HepG2 (cell line): ENCODE results near the gene SRRM4. TPM values are rescaled to one million over a fixed set of nuclear protein-coding genes. Genes with fewer than 3 reads are reported as not detected.

Experiments
- ZEB1 ChIP-seq: IDR thresholded peaks from 2 replicates; pipeline ENCODE4 v1.6.1; 2012; ENCODE audit warnings: mild to moderate bottlenecking, low read depth, inconsistent platforms; ENCODE audit not compliant: insufficient replicate concordance
- polyA plus RNA-seq, 8 experiments: library from polyadenylated mRNA; depleted of rRNA in 3 of 8; stranded (reverse) in 7 of 8; unstranded in 1 of 8; fragments of >200 nt; fragmentation: Illumina TruSeq in 4 of 8; extraction: Trizol in 4 of 8; gene quantifications; 2 replicates each; pipeline versions ENCODE4 v1.2.1 to v1.2.3, GENCODE V29; 2011 to 2016; ENCODE audit warnings: low read depth in 4 of 8, missing spikeins in 1 of 8, mixed read lengths in 1 of 8; ENCODE audit not compliant: insufficient read depth in 1 of 8
- total RNA-seq, 5 experiments: library from RNA; depleted of rRNA; stranded (reverse); fragments of >200 nt; fragmentation: Illumina TruSeq; extraction: Trizol; gene quantifications; 2 replicates each; pipeline ENCODE4 v1.2.3, GENCODE V29; 2016; ENCODE audit warnings: low read depth in 1 of 5
- TF ChIP-seq, protein P1 (sequence below): sonication (generic); formaldehyde crosslinking; IDR thresholded peaks from 2 replicates; pipeline ENCODE4 v1.4.0; 2020; ENCODE audit warnings: missing genetic modification reagents, borderline replicate concordance

Gene SRRM4
- total and polyA plus RNA-seq, 2 of the 13 experiments (the other 11 are each of a cell fraction or from before 2014, with no cell fraction given), result not detected

DNA sequence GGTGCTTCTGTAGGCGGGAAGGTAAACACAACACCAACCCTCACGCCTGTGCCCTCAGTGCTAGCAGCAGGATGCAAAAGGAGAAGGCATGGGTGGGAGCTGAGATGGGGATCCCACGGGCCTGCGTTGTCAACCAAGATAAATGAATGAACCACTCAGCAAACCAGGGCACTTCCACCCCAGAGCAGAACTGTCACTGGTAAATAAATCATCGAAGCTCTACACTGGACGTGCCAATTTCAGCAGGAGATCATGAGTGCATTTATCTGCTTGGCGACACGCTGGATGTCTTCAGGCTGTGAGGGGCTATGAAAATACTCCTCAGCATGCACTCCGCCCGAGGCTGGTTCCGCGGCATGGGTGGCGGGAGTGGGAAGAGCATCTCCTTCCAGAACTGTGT, 230.5 kb downstream of the SRRM4 start (continued):
- TF ChIP-seq, protein P1, sequence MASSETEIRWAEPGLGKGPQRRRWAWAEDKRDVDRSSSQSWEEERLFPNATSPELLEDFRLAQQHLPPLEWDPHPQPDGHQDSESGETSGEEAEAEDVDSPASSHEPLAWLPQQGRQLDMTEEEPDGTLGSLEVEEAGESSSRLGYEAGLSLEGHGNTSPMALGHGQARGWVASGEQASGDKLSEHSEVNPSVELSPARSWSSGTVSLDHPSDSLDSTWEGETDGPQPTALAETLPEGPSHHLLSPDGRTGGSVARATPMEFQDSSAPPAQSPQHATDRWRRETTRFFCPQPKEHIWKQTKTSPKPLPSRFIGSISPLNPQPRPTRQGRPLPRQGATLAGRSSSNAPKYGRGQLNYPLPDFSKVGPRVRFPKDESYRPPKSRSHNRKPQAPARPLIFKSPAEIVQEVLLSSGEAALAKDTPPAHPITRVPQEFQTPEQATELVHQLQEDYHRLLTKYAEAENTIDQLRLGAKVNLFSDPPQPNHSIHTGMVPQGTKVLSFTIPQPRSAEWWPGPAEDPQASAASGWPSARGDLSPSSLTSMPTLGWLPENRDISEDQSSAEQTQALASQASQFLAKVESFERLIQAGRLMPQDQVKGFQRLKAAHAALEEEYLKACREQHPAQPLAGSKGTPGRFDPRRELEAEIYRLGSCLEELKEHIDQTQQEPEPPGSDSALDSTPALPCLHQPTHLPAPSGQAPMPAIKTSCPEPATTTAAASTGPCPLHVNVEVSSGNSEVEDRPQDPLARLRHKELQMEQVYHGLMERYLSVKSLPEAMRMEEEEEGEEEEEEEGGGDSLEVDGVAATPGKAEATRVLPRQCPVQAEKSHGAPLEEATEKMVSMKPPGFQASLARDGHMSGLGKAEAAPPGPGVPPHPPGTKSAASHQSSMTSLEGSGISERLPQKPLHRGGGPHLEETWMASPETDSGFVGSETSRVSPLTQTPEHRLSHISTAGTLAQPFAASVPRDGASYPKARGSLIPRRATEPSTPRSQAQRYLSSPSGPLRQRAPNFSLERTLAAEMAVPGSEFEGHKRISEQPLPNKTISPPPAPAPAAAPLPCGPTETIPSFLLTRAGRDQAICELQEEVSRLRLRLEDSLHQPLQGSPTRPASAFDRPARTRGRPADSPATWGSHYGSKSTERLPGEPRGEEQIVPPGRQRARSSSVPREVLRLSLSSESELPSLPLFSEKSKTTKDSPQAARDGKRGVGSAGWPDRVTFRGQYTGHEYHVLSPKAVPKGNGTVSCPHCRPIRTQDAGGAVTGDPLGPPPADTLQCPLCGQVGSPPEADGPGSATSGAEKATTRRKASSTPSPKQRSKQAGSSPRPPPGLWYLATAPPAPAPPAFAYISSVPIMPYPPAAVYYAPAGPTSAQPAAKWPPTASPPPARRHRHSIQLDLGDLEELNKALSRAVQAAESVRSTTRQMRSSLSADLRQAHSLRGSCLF (CRISPR knock-in tag), result no peak
- no peak for TF ChIP-seq ZEB1

Other genes starting within 250 kb of the SRRM4 start
- 0.44 and 0.49 TPM in 2 replicates for gene HSPB8, start 197.4 kb downstream of the SRRM4 start, total RNA-seq (2016; rRNA removed; fragmentation: Illumina TruSeq; extraction: Trizol)
- 0.54 and 0.60 TPM in 2 replicates for gene HSPB8, start 197.4 kb downstream of the SRRM4 start, polyA plus RNA-seq (2011; rRNA removed)